ES-I3 (cell line): ENCODE results near the gene KSR2.
"Not testable (repeated sequence)": the region's sequence is repeated elsewhere in the genome, so short reads cannot be mapped to it uniquely, and the experiment has no call there.

Experiments used
- H3K36me3 ChIP-seq: 2 replicates; pipeline ENCODE4 v1.6.1; 2013; ENCODE audit warnings: mild to moderate bottlenecking, low read length, control low read depth, moderate library complexity; ENCODE audit not compliant: insufficient read depth
- H3K4me1 ChIP-seq: 2 replicates; pipeline ENCODE4 v1.6.1; 2013; ENCODE audit warnings: mild to moderate bottlenecking, control low read depth, low read length; ENCODE audit not compliant: insufficient read depth
- H3K9ac ChIP-seq: 2 replicates; pipeline ENCODE4 v1.6.1; 2013; ENCODE audit warnings: low read depth, mild to moderate bottlenecking, low read length, moderate library complexity
- H3K9me3 ChIP-seq: 2 replicates; pipeline ENCODE4 v1.6.1; 2013; ENCODE audit warnings: mild to moderate bottlenecking, low read length, moderate library complexity; ENCODE audit not compliant: control insufficient read depth, insufficient read depth

KSR2 gene

GRCh38 chr12:117778656-117779055, 190.1 kb downstream of the KSR2 start:
- Histone ChIP-seq H3K4me1 (no peaks in the 10 kb centered on the region), H3K9me3 (no peaks in the 10 kb centered on the region), H3K36me3 (no peaks in the 10 kb centered on the region), H3K9ac (no peak overlapping the region)

GRCh38 chr12:117774941-117775775, 193.6 kb downstream of the KSR2 start:
- Histone ChIP-seq H3K9ac (no peak overlapping the region), H3K9me3 (no peaks in the 10 kb centered on the region), H3K4me1 (no peaks in the 10 kb centered on the region), H3K36me3 (no peaks in the 10 kb centered on the region)

GRCh38 chr12:117768860-117769259, 199.9 kb downstream of the KSR2 start:
- no peaks in the 10 kb centered on the region for H3K9me3 ChIP-seq

GRCh38 chr12:117766008-117766407, 202.8 kb downstream of the KSR2 start:
- H3K9me3 ChIP-seq: no peaks in the 10 kb centered on the region
- H3K9ac ChIP-seq: no peak overlapping the region
- no peaks in the 10 kb centered on the region for H3K36me3 ChIP-seq
- H3K4me1 ChIP-seq: no peaks in the 10 kb centered on the region

More at GRCh38 chr12:117768860-117769259, 199.9 kb downstream of the KSR2 start:
- H3K36me3 ChIP-seq: no peaks in the 10 kb centered on the region
- H3K4me1 ChIP-seq: no peaks in the 10 kb centered on the region
- H3K9ac ChIP-seq: no peak overlapping the region

GRCh38 chr12:117762143-117762542, 206.6 kb downstream of the KSR2 start:
- H3K9me3 ChIP-seq: no peaks in the 10 kb centered on the region
- H3K36me3 ChIP-seq: no peaks in the 10 kb centered on the region
- no peak overlapping the region for H3K9ac ChIP-seq
- H3K4me1 ChIP-seq: no peaks in the 10 kb centered on the region

GRCh38 chr12:117761528-117762100, 207.2 kb downstream of the KSR2 start:
- H3K9ac ChIP-seq: no peak overlapping the region
- no peaks in the 10 kb centered on the region for H3K36me3 ChIP-seq
- no peaks in the 10 kb centered on the region for H3K4me1 ChIP-seq
- H3K9me3 ChIP-seq: no peaks in the 10 kb centered on the region

- no peaks in the 10 kb centered on the region for H3K9me3 ChIP-seq
- H3K4me1 ChIP-seq: no peaks in the 10 kb centered on the region
- H3K36me3 ChIP-seq: no peaks in the 10 kb centered on the region
- H3K9ac ChIP-seq: no peak overlapping the region
Measured at GRCh38 chr12:117760990-117761389, 207.8 kb downstream of the KSR2 start.

- Histone ChIP-seq H3K9ac (no peak overlapping the region), H3K36me3 (no peaks in the 10 kb centered on the region), H3K9me3 (no peaks in the 10 kb centered on the region), H3K4me1 (no peaks in the 10 kb centered on the region)
Measured at GRCh38 chr12:117750657-117751056, 218.1 kb downstream of the KSR2 start.

GRCh38 chr12:117749431-117749830, 219.4 kb downstream of the KSR2 start:
- Histone ChIP-seq H3K36me3 (no peaks in the 10 kb centered on the region), H3K4me1 (no peaks in the 10 kb centered on the region), H3K9me3 (no peaks in the 10 kb centered on the region), H3K9ac (no peak overlapping the region)

GRCh38 chr12:117746358-117746757, 222.4 kb downstream of the KSR2 start:
- not testable (repeated sequence) for H3K4me1 ChIP-seq, H3K9me3 ChIP-seq, H3K36me3 ChIP-seq, H3K9ac ChIP-seq

- Histone ChIP-seq H3K36me3 (no peaks in the 10 kb centered on the region), H3K9ac (no peak overlapping the region), H3K9me3 (no peaks in the 10 kb centered on the region), H3K4me1 (no peaks in the 10 kb centered on the region)
Measured at GRCh38 chr12:117744418-117744817, 224.4 kb downstream of the KSR2 start.

GRCh38 chr12:117743761-117744160, 225.0 kb downstream of the KSR2 start:
- H3K4me1 ChIP-seq: no peaks in the 10 kb centered on the region
- H3K9ac ChIP-seq: no peak overlapping the region
- no peaks in the 10 kb centered on the region for H3K9me3 ChIP-seq
- H3K36me3 ChIP-seq: no peaks in the 10 kb centered on the region

GRCh38 chr12:117742721-117743120, 226.1 kb downstream of the KSR2 start:
- Histone ChIP-seq H3K9me3 (no peaks in the 10 kb centered on the region), H3K36me3 (no peaks in the 10 kb centered on the region), H3K4me1 (no peaks in the 10 kb centered on the region), H3K9ac (no peak overlapping the region)

- Histone ChIP-seq H3K9me3 (no peaks in the 10 kb centered on the region), H3K36me3 (no peaks in the 10 kb centered on the region), H3K9ac (no peak overlapping the region), H3K4me1 (no peaks in the 10 kb centered on the region)
Measured at GRCh38 chr12:117738233-117738632, 230.6 kb downstream of the KSR2 start.

- no peaks in the 10 kb centered on the region for H3K36me3 ChIP-seq
- H3K9ac ChIP-seq: no peak overlapping the region
- H3K4me1 ChIP-seq: no peaks in the 10 kb centered on the region
- no peaks in the 10 kb centered on the region for H3K9me3 ChIP-seq
Measured at GRCh38 chr12:117733549-117733805, 235.3 kb downstream of the KSR2 start.
